Lower leg skin (tissue), 4 donors: Measurements from ENCODE around the gene INO80B. TPM values are rescaled to one million over a fixed set of nuclear protein-coding genes. Genes with fewer than 3 reads are reported as not detected.
A peak's percentile ranks its signal among the peaks of the same experiment; 100 is the strongest.
"Not testable (repeated sequence)": the region's sequence is repeated elsewhere in the genome, so short reads cannot be mapped to it uniquely, and the experiment has no call there.

Experiments used
- DNase-seq, 2 donors: peaks; one replicate each; pipeline ENCODE4 v3.0.0-alpha.2; 2019; ENCODE audit warnings: low spot score in 2 of 2
- H3K4me3 ChIP-seq: fragments of 200-600 bp; sonication (generic); 2 replicates; pipeline ENCODE4 v1.5.1; 2017; ENCODE audit warnings: mild to moderate bottlenecking, low read depth; ENCODE audit not compliant: poor library complexity, severe bottlenecking
- CTCF ChIP-seq, 3 donors: fragments of 450-650 bp; IDR thresholded peaks; one replicate each; pipeline ENCODE4 v1.5.1; 2016; ENCODE audit warnings: antibody characterized with exemption in 3 of 3, mild to moderate bottlenecking in 3 of 3, moderate library complexity in 2 of 3
- POLR2A ChIP-seq, 2 donors: fragments of 450-650 bp; IDR thresholded peaks; one replicate each; pipeline ENCODE4 v1.6.1; 2016 to 2017; ENCODE audit warnings: antibody characterized with exemption in 2 of 2, mild to moderate bottlenecking in 1 of 2, moderate library complexity in 1 of 2
- WGBS, 2 donors: methylation state at CpG; one replicate each; pipeline ENCODE4 v1.1.5; 2018; 5-methylcytosine and 5-hydroxymethylcytosine counted together
- intact Hi-C: fragments of 100-400 bp; cut with DNase I; formaldehyde crosslinking; loops from one replicate; pipeline ENCODE4 v1.15.0; 2023; ENCODE audit warnings: low total_unique reads
- total RNA-seq, 4 donors: library from RNA; depleted of rRNA; stranded (reverse); fragments of >200 nt; gene quantifications; one replicate each; pipeline ENCODE4 v1.1.0, GENCODE V29; 2016

The INO80B gene
- total RNA-seq, 4 donors from 2014 or later, result 19.3 to 39.6 (median 31.8) TPM

DNA sequence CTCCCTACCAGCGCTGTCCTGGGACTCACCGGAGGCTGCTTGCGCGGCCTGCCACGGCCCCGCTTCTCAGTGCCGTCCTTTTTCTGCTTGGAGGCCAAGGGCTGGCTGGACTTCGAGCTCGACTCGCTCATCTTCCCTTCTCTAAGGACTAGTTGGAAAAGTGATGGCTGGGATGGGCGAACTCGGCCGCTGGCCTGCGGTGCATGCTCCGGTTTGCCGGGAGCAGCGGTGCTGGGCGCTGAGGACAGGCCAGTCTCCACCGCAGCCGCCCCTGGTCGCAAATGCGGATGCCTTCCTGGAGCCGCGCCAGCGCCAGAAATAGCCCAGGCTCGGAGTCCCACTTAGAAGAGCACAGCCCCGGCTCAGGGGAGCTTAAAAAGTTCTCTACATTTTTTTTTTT is 36.6 kb upstream of the INO80B start:
- no peak for TF ChIP-seq POLR2A (IDR thresholded peaks at IDR 0.05)
- no peak for TF ChIP-seq CTCF (IDR thresholded peaks at IDR 0.05)
- peak in 1 of 2 donors; percentile 84 for DNase-seq
- intact Hi-C loops, result no loop called here
- 84% methylated on average over 27 of the region's 27 CpGs for WGBS, 2 donors
- H3K4me3 ChIP-seq, result no peak overlapping the region

GRCh38 chr2:74419345-74419744 is 35.5 kb upstream of the INO80B start:
- 78 to 82% methylated on average over 1 of the region's 1 CpG for WGBS, 2 donors
- intact Hi-C loops, result no loop called here
- TF ChIP-seq CTCF (IDR thresholded peaks at IDR 0.05) (no peak), POLR2A (IDR thresholded peaks at IDR 0.05) (no peak)
- DNase-seq, result no peak
- H3K4me3 ChIP-seq, result no peak overlapping the region

DNA sequence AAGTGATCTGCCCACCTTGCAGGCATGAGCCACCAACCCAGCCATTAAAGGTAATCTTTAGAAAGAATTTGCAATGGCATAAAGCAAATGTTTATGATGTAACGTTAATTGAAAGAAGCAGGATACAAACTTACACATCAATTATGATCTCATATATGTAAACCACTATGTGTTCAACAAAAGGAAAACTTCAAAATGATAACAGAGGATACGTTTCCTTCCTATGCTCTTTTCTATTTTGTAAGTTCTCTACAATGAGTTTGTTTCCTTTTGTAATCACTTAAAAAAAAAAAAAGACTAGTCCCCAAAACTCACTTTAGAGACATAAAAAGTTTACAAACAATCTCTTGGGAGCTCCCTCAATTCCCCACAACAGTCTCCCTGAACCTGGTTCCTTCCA is 34.9 kb upstream of the INO80B start:
- TF ChIP-seq POLR2A (IDR thresholded peaks at IDR 0.05) (no peak), CTCF (IDR thresholded peaks at IDR 0.05) (no peak)
- intact Hi-C loops, result no loop called here
- H3K4me3 ChIP-seq, result no peak overlapping the region
- WGBS, 2 donors, result 87 to 91% methylated on average over 2 of the region's 2 CpGs
- DNase-seq, result no peak

GRCh38 chr2:74420443-74421103 is 34.3 kb upstream of the INO80B start:
- DNase-seq, H3K4me3 ChIP-seq, intact Hi-C loops: not testable (repeated sequence)
- 81 to 84% methylated on average over 19 of the region's 19 CpGs for WGBS, 2 donors

- intact Hi-C loops, result no loop called here
- TF ChIP-seq CTCF (IDR thresholded peaks at IDR 0.05) (no peak), POLR2A (IDR thresholded peaks at IDR 0.05) (no peak)
- peak; percentile 67 to 96 for DNase-seq
- peak within 1 kb of the TSS; percentile 34 for H3K4me3 ChIP-seq
- WGBS, 2 donors, result 1% methylated on average over 24 to 39 of the region's 57 CpGs
Observed at GRCh38 chr2:74421221-74421870, 33.5 kb upstream of the INO80B start, which contains the start of the genes C2orf81 and WDR54. C2orf81 (minus strand) TSS chr2:74421619; CDS start chr2:74421560, 59 bp downstream. WDR54 (plus strand) TSS chr2:74421730; CDS start chr2:74422154, 424 bp downstream.

GRCh38 chr2:74423231-74424095 is 31.4 kb upstream of the INO80B start:
- no peak for DNase-seq
- no peak for TF ChIP-seq POLR2A (IDR thresholded peaks at IDR 0.05)
- no peak for TF ChIP-seq CTCF (IDR thresholded peaks at IDR 0.05)
- intact Hi-C loops, result no loop called here

More at GRCh38 chr2:74423231-74424095, 31.4 kb upstream of the INO80B start:
- 71 to 84% methylated on average over 9 of the region's 9 CpGs for WGBS, 2 donors
- H3K4me3 ChIP-seq, result no peak overlapping the region
